SU-DHL-6 (cell line): ENCODE measurements around the gene TMEM245.

Experiments used
- EZH2phosphoT487 ChIP-seq: fragments of 200-600 bp; sonication (generic), shearing (Covaris generic); conservative IDR thresholded peaks from 2 replicates; pipeline ENCODE4 v1.6.1; 2018; ENCODE audit warnings: mild to moderate bottlenecking, antibody characterized with exemption, low read length, moderate library complexity, mixed read lengths
- TF ChIP-seq, protein P1 (sequence below): fragments of 200-600 bp; sonication (generic); IDR thresholded peaks from one replicate; pipeline ENCODE4 v1.5.1; 2017; ENCODE audit warnings: antibody characterized with exemption, mild to moderate bottlenecking, low read length, moderate library complexity; ENCODE audit not compliant: insufficient read depth, poor library complexity, severe bottlenecking

DNA sequence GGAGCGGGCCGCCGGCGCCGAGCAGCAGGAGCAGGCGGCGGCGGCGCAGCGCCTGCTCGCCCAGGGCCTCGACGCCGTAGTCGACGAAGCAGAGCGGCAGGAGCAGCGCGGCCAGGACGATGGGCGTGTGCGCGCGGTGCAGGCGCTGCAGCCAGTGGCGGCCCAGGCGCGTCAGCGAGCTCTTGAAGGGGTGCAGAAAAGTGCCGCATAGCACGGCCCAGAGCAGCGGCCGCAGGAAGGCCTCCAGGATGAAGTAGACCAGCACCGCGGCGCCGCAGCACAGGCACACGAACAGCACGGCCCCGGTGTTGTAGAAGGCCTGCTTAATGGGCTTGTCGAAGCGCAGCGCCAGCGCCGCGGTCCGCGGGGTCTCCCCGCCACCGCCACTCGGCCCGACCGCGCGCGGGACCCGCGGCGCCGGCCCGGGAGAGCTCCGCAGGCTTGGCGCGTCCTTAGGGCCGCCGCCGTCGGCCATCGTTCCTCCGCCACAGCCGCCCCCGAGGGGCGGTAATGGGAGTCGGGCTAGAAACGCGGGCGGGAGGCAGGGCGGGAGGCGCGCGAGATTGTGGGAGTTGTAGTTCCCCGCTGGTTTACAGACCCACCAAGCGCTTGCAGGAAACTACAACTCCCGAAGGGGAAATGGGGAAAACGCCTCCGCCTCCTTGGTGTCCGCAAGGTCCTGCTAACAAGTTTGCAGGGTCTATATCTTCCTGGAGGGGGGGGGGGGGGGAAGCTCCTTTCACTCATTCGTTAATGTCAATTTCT lies at the start of gene TMEM245:
- TF ChIP-seq, protein P1, sequence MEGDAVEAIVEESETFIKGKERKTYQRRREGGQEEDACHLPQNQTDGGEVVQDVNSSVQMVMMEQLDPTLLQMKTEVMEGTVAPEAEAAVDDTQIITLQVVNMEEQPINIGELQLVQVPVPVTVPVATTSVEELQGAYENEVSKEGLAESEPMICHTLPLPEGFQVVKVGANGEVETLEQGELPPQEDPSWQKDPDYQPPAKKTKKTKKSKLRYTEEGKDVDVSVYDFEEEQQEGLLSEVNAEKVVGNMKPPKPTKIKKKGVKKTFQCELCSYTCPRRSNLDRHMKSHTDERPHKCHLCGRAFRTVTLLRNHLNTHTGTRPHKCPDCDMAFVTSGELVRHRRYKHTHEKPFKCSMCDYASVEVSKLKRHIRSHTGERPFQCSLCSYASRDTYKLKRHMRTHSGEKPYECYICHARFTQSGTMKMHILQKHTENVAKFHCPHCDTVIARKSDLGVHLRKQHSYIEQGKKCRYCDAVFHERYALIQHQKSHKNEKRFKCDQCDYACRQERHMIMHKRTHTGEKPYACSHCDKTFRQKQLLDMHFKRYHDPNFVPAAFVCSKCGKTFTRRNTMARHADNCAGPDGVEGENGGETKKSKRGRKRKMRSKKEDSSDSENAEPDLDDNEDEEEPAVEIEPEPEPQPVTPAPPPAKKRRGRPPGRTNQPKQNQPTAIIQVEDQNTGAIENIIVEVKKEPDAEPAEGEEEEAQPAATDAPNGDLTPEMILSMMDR = no peak
- no peak for TF ChIP-seq EZH2phosphoT487
